GM12878 (cell line): ENCODE measurements around the gene SLC25A17. TPM values are rescaled to one million over a fixed set of nuclear protein-coding genes. Genes with fewer than 3 reads are reported as not detected.

Experiments used
- ATAC-seq: fragments of 200-7000 bp; cut with Tn5 transposase; 3 replicates; pipeline ENCODE4 v1.9.1; 2020; ENCODE audit warnings: mild to moderate bottlenecking, moderate library complexity
- BruUV-seq: library from RNA; stranded (reverse); fragments of 400-500 nt; replicated peaks from 2 replicates; lab custom pipeline; 2021; lab: Mats Ljungman, UMichigan
- CTCF ChIA-PET: fragments of 300-600 bp; sonication (Branson Sonifier 250); formaldehyde crosslinking; extraction: SDS; loops from one replicate; lab custom pipeline; 2021; ENCODE audit warnings: inconsistent platforms; lab: Yijun Ruan, JAX
- POLR2A ChIA-PET: fragments of 350-600 bp; formaldehyde crosslinking; extraction: SDS; loops from one replicate; lab custom pipeline; 2021; ENCODE audit warnings: inconsistent platforms; lab: Charles Lee
- RAD21 ChIA-PET: fragments of 300-600 bp; sonication (Branson Sonifier 250); formaldehyde crosslinking; loops from one replicate; lab custom pipeline; 2023; ENCODE audit warnings: antibody characterized with exemption; ENCODE audit not compliant: unreplicated experiment; lab: Charles Lee
- SMC1A ChIA-PET: fragments of 300-600 bp; sonication (Branson Sonifier 250); formaldehyde crosslinking; loops from one replicate; lab custom pipeline; 2023; ENCODE audit not compliant: unreplicated experiment, uncharacterized antibody; lab: Charles Lee
- DNase-seq: peaks from one replicate; pipeline ENCODE4 v3.0.0-alpha.2; 2011; ENCODE audit warnings: low read depth, low spot score
- FAIRE-seq: peaks from 3 replicates; lab custom pipeline; 2011; peaks lifted over from hg19 to GRCh38; lab: Jason Lieb, UNC
- H2AFZ ChIP-seq: 2 replicates; pipeline ENCODE4 v1.6.0; 2011; ENCODE audit warnings: low read depth, low read length, control low read depth; ENCODE audit not compliant: control insufficient read depth
- H3K27ac ChIP-seq: 2 replicates; pipeline ENCODE4 v1.5.1; 2011; ENCODE audit warnings: control low read depth; ENCODE audit not compliant: control insufficient read depth, insufficient read depth
- H3K27me3 ChIP-seq, 2 experiments: replicated peaks in 1 of 2; 2 replicates each; pipeline versions ENCODE4 v1.6.0 to v1.6.1; 2011; ENCODE audit warnings: low read length in 1 of 2; ENCODE audit not compliant: control insufficient read depth in 2 of 2, insufficient read depth in 2 of 2
- H3K36me3 ChIP-seq, 2 experiments: 2 replicates each; pipeline ENCODE4 v1.5.1; 2011; ENCODE audit warnings: low read length in 1 of 2; ENCODE audit not compliant: control insufficient read depth in 2 of 2, insufficient read depth in 2 of 2
- H3K4me1 ChIP-seq: 2 replicates; pipeline ENCODE4 v1.6.1; 2011; ENCODE audit warnings: mild to moderate bottlenecking, low read length, moderate library complexity, mixed read lengths; ENCODE audit not compliant: control insufficient read depth, insufficient read depth
- H3K4me2 ChIP-seq: 2 replicates; pipeline ENCODE4 v1.6.0; 2011; ENCODE audit warnings: control low read depth; ENCODE audit not compliant: control insufficient read depth, insufficient read depth
- H3K4me3 ChIP-seq: fragments of 200-600 bp; sonication (generic); 2 replicates; pipeline ENCODE4 v1.5.1; 2016
- H3K79me2 ChIP-seq: 2 replicates; pipeline ENCODE4 v1.6.0; 2011; ENCODE audit warnings: low read length; ENCODE audit not compliant: control insufficient read depth, insufficient read depth
- H3K9ac ChIP-seq: 2 replicates; pipeline ENCODE4 v1.8.0; 2011; ENCODE audit warnings: low read length, control low read depth, mixed read lengths; ENCODE audit not compliant: control insufficient read depth, insufficient read depth
- H3K9me3 ChIP-seq: replicated peaks from 3 replicates; pipeline ENCODE4 v1.5.1; 2011; ENCODE audit warnings: mild to moderate bottlenecking, low read length; ENCODE audit not compliant: control insufficient read depth, insufficient read depth
- H4K20me1 ChIP-seq: 2 replicates; pipeline ENCODE4 v1.6.0; 2011; ENCODE audit not compliant: control insufficient read depth, insufficient read depth
- HDAC6 ChIP-seq: fragments of 200-600 bp; sonication (generic); IDR thresholded peaks from one replicate; pipeline ENCODE4 v1.8.0; 2017; ENCODE audit warnings: antibody characterized with exemption; ENCODE audit not compliant: unreplicated experiment
- MLLT1 ChIP-seq: fragments of 450-650 bp; IDR thresholded peaks from 2 replicates; pipeline ENCODE4 v1.6.1; 2016; ENCODE audit warnings: mild to moderate bottlenecking
- NFYA ChIP-seq: IDR thresholded peaks from 2 replicates; pipeline ENCODE4 v1.6.1; 2011; ENCODE audit warnings: low read depth, mild to moderate bottlenecking, low read length, improper control_type of control experiment, borderline replicate concordance
- WGBS: methylation state at CpG from one replicate; pipeline ENCODE4 v1.1.6; 2016; ENCODE audit warnings: low lambda C conversion rate; ENCODE audit not compliant: insufficient replicate concordance, insufficient coverage; ENCODE audit errors: missing lambda C conversion rate; 5-methylcytosine and 5-hydroxymethylcytosine counted together
- in situ Hi-C: fragments of 300-500 bp; cut with MboI; formaldehyde crosslinking; loops from 9 replicates; pipeline ENCODE4 v1.14.3; 2018; ENCODE audit warnings: mixed read lengths
- intact Hi-C: fragments of 100-400 bp; cut with micrococcal nuclease; formaldehyde crosslinking; loops from one replicate; pipeline ENCODE4 v1.14.2; 2022; ENCODE audit not compliant: unreplicated experiment
- polyA plus RNA-seq, 11 experiments: library from polyadenylated mRNA; depleted of rRNA in 4 of 11; unstranded in 6 of 11; stranded (reverse) in 5 of 11; fragments of >200 nt; fragmentation: Nextera tagmentation in 4 of 11; fragmentation: Illumina TruSeq in 1 of 11; extraction: Ambion mirVana in 4 of 11; extraction: Trizol in 1 of 11; gene quantifications; 1 replicate in 1 of 11; 2 replicates in 10 of 11; pipeline versions ENCODE4 v1.2.1 to v1.2.3, GENCODE V29; 2011 to 2016; ENCODE audit warnings: inconsistent platforms in 2 of 11, missing spikeins in 2 of 11, low read depth in 1 of 11
- total RNA-seq, 4 experiments: library from RNA; depleted of rRNA in 3 of 4; stranded (reverse); fragments of >200 nt in 3 of 4; fragmentation: Illumina TruSeq in 1 of 4; extraction: Trizol in 1 of 4; gene quantifications; 2 replicates each; pipeline versions ENCODE4 v1.2.1 to v1.2.3, GENCODE V29; 2013 to 2021

Gene SLC25A17
- total and polyA plus RNA-seq, 10 of the 15 experiments (the other 5 are each of a cell fraction or from before 2014, with no cell fraction given), result 37.5 to 113 (median 62.3) TPM

DNA sequence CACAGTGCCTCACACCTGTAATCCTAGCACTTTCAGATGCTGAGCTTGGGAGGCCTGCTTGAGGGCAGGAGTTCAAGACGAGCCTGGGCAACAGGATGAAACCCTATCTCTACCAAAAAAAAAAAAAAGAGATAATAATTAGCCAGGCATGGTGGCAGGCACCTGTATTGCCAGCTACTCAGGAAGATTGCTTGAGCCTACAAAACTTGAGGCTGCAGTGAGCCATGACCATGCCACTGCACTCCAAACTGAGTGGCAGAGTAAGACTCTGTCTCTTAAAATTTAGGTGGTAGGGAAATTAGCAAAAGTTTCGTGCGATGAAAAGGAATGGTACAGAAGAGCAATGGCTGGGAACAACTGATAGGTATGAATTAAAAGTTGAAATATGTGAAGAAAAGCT, 19.3 kb upstream of the SLC25A17 start:
- Histone ChIP-seq H3K9ac (no peak overlapping the region), H3K4me3 (no peak overlapping the region; the same call in 1 of the 2 replicates), H3K4me1 (no peaks in the 10 kb centered on the region), H3K9me3 (no peaks in the 10 kb centered on the region), H2AFZ (no peak overlapping the region), H3K27me3 (no peaks in the 10 kb centered on the region), H3K4me2 (no peak overlapping the region), H3K36me3 (peaks cover 2 to 31% of the 10 kb centered on the region in 2 experiments), H3K27ac (no peak overlapping the region), H3K79me2 (no peaks in the 10 kb centered on the region; the same call in 1 of the 2 replicates), H4K20me1 (no peaks in the 10 kb centered on the region)
- in situ Hi-C loops (no loop called here), intact Hi-C loops (no loop called here)
- WGBS, result 97% methylated on average over 2 of the region's 3 CpGs
- ChIA-PET RAD21 (no interaction called here), POLR2A (interaction anchor here (0.6 to 0.7 kb wide), 2 partner anchors 54 to 813 kb away, joined by 3 read pairs; no protein-coding TSS in a partner anchor), SMC1A (interaction anchor here (0.8 to 1.6 kb wide), 3 partner anchors 11 to 19 kb away, joined by 4 to 5 read pairs (median 5); no protein-coding TSS in a partner anchor), CTCF (interaction anchor here (0.7 to 1.4 kb wide), 2 partner anchors 40 to 61 kb away, joined by 3 read pairs; no protein-coding TSS in a partner anchor)
- no peak for TF ChIP-seq MLLT1
- no peak for DNase-seq
- no TSS peak for BruUV-seq
- no peak for ATAC-seq
- FAIRE-seq, result no peak

GRCh38 chr22:40834619-40835018, 15.5 kb upstream of the SLC25A17 start:
- Histone ChIP-seq H3K27me3 (no peaks in the 10 kb centered on the region), H3K27ac (no peak overlapping the region), H3K4me2 (no peak overlapping the region), H3K79me2 (no peaks in the 10 kb centered on the region; the same call in 1 of the 2 replicates), H3K9me3 (no peaks in the 10 kb centered on the region), H3K4me3 (no peak overlapping the region), H3K4me1 (no peaks in the 10 kb centered on the region), H2AFZ (no peak overlapping the region), H4K20me1 (no peaks in the 10 kb centered on the region), H3K9ac (no peak overlapping the region), H3K36me3 (peaks cover 2 to 33% of the 10 kb centered on the region in 2 experiments)
- FAIRE-seq, result no peak
- 96% methylated on average over 3 of the region's 3 CpGs for WGBS
- no peak for ATAC-seq
- in situ Hi-C loops (no loop called here), intact Hi-C loops (no loop called here)
- DNase-seq, result no peak
- RAD21 ChIA-PET, result no interaction called here
- no TSS peak for BruUV-seq
- CTCF ChIA-PET, result interaction anchor here (1.1 to 1.3 kb wide), 2 partner anchors 47 to 152 kb away, joined by 3 read pairs; no protein-coding TSS in a partner anchor
- POLR2A ChIA-PET, result interaction anchor here (0.6 kb wide), 1 partner anchor 53 kb away, joined by 4 read pairs; no protein-coding TSS in a partner anchor
- TF ChIP-seq NFYA, result no peak
- TF ChIP-seq HDAC6, result no peak
- SMC1A ChIA-PET, result interaction anchor here (0.9 to 1.7 kb wide), 2 partner anchors 11 to 23 kb away, joined by 3 to 5 read pairs; partner anchors contain the start of gene XPNPEP3
